GM19463 (cell line): ENCODE measurements around the gene PTRH2.
A peak's percentile ranks its signal among the peaks of the same experiment; 100 is the strongest.
"Not testable (repeated sequence)": the region's sequence is repeated elsewhere in the genome, so short reads cannot be mapped to it uniquely, and the experiment has no call there.

Experiments used
- ATAC-seq: cut with Tn5 transposase; IDR thresholded peaks from one replicate; pipeline ENCODE4 v1.9.1; 2021; ENCODE audit warnings: mild to moderate bottlenecking, moderate library complexity; ENCODE audit not compliant: unreplicated experiment

Gene PTRH2

DNA sequence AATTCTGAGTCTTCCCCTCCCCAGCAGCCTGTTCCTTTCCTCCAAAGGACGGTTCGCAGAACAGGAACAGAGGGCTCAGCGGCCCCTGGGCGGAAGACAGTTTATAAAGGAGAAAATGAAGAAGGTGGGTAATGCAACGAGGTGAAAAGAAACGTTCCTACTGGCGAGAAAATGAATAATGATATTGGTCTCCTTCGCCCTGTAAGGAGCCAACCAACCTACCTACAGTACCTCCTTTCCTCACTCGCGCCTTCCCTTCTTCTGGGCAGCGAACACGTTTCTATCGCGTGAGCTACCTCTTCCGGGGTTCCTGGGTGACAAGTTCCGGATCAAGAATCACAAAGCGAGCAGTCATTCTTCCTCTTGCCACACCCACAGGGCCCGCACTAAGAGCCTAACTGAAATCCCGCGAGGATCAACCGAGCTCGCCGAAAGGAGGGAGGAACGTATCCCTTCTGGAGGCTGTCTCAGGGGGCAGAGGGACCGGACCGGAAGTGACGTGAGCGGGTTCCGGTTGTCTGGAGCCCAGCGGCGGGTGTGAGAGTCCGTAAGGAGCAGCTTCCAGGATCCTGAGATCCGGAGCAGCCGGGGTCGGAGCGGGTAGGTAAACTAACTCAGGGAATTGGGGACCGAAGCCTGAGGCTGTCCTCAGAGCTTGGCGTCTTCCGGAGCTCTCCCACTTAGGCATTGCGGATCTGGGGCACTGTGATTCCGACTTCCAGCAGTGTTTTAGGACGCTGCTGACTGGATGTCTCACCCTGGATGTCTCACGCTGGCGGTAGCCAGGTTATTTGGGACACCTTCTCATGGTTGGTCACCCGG lies at the start of gene PTRH2, which contains the start of gene VMP1:
Gene PTRH2 (minus strand): TSS at position 282 of the 822 bp plus-strand sequence. CDS start 9,452 bp downstream, outside the sequence.
Gene VMP1 (plus strand): TSS at position 506 of the 822 bp plus-strand sequence. CDS start 23,793 bp downstream, outside the sequence.
- ATAC-seq, result peak; percentile 98

DNA sequence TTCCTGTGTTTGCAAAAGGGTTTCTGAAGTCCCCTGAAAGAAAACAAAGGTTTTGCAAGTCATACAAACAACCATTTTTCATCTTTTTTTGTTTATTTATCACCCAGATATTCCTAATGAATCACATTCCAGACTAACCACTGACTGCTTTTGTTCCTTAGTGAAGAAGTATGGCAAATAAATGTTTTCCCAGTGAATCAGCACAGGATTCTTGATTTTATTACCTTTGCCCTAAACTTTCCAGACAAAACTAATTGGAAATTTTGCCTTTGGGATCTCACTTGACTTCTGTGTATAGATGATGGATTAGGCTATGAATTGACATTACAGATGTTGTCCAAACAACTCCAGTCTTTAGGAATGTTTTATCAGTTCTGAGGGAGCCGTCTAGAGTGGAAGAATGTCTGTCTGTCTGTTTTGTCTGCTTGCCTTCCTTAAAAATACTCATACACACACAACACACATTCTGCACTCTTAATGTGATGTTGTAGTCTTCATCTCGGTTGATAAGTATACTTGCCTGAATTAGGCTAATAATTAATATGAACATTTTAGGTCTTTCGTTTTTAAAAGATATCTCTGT lies 49.1 kb upstream of the PTRH2 start:
- no peak for ATAC-seq

DNA sequence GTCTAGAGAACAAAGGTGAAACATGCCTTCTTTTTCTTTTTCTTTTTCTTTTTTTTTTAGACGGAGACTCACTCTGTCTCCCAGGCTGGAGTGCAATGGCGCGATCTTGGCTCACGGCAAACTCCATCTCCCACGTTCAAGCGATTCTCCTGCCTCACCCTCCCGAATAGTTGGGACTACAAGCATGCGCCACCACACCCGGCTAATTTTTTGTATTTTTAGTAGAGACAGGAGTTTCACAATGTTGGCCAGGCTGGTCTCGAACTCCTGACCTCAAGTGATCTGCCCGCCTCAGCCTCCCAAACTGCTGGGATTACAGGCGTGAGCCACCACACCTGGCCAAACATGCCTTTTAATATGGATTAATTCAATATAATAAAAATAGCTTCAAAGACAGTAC lies 47.8 kb upstream of the PTRH2 start:
- ATAC-seq, result not testable (repeated sequence)

DNA sequence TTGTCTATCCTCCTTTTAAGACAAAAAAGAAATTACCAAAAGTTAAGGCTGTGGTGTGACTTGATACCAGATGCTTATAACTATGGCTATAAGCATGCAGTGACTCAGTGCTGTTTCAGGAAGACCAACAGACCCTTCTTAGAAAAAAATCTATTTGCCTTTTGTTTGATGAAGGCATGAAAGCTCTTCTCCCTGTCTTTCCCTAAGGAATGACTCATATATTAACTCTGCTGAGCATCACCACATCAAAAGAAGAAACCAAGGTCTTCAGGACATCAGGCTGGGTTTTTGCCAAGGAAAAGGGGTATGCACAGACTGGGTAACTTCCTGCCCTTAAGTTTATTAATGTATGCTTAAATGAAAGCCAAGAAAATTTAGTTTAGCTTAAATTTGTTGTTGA lies 47.3 kb upstream of the PTRH2 start:
- no peak for ATAC-seq

DNA sequence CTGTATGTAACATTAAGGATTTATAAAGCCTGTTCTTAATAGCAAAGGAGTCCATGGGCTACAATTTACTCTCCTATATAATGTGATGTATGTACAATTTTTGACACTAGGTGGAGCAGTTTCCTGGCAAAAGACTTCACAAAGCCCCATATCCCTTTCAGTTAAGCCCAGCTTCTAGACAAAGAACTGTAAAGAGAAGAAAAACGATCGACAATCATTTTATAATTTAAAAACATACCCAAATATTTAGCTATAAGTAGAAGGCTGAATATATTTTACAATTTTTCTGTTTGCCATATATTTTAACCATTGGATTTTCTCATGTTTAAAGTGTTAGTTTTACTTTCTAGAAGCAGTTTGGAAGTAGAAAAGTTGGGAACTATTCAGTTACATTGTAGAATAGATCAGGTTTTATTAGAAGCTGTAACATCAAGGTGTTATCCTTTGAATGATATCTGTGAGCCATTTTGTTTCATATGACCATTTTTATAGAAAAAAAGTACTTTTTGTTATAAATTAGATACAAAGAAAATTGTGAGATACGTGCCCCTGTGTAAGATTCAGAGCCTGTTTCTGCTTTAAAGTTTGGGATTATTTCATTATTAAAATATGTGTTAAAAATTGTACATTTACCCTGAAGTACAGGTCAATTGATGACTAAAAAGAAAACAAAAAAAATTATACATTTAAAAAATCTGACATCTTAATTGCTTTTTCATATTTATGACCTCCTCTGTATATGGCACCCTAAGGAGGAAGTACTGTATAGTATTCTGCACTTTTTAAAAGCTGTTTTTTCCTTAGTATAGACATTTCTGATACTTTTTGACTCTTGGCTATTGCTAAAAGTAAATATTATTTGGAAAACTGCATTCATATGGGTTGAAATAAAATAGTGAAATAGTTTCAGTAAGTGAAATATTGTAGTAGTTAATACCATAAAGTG lies 46.6 kb upstream of the PTRH2 start:
- ATAC-seq, result no peak

DNA sequence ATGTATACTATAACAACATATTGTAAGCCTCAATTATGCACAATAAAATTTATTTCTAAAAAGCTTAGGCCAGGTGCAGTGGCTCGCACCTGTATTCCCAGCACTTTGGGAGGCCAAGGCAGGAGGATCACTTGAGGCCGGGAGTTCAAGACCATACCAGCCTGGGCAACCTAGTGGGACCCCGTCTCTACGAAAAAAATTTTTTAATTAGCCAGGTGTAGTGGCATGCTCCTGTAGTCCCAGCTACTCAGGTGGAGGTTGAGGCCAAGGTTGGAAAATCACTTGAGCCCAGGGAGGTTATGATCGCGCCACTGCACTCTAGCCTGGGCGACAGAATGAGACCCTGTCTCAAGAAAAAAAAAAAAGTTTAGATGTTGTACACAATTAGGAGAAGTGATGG lies 45.7 kb upstream of the PTRH2 start:
- ATAC-seq, result no peak

DNA sequence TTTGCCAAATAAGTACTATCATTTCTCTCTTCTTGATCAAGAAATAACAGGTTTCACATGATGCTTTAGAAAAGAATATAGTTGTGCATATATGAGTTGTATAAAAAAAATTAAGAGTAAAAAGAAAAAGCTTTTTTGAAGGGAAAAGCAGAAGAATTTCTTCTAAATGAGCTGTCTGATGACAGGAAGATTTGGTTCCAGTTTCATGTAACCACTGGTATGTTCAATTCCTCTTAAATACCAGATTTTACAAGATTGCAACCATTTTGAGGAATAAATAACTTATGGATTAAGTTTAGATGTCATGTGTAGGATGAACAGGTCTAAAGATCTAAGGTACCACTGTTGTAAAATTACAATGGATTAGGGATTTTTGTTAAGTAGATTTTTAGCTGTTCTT lies 45.2 kb upstream of the PTRH2 start:
- ATAC-seq, result no peak

DNA sequence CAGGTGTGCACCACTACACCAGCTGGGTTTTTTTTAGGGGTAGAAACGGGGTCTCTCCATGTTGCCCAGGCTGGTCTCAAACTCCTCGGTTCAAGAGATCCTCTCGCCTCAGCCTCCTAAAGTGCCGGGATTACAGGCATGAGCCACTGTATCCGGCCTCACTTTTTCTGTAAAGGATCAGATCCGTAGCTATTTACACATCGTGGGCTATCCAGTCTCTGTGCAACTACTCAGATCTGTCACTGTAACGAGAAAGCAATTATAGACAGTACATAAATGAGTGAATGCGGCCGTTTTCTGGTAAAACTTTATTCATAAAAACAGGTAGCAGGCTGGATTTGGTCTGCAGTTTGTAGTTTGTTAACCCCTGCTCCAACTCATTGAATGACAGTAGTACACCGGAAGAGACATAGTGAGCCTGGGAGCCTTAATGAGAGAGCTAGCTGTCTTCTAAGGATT lies 44.8 kb upstream of the PTRH2 start:
- no peak for ATAC-seq

DNA sequence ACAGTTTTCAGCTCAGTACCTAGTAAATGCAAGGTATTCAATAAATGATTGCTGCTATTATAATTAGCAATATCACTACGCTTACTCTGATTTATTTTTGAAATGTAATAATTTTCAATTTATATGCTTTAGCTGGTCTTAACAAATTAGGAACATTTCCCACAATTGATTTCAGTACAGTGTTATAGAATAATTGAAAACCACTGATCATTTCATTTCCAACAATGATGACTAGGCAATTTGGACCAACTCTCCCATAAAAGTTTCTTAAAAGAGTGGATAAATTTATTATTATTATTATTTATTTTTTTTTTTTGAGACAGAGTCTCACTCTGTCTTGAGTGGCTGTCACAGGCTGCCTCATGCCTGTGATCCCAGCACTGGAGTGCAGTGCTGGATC lies 41.4 kb upstream of the PTRH2 start:
- ATAC-seq, result no peak

DNA sequence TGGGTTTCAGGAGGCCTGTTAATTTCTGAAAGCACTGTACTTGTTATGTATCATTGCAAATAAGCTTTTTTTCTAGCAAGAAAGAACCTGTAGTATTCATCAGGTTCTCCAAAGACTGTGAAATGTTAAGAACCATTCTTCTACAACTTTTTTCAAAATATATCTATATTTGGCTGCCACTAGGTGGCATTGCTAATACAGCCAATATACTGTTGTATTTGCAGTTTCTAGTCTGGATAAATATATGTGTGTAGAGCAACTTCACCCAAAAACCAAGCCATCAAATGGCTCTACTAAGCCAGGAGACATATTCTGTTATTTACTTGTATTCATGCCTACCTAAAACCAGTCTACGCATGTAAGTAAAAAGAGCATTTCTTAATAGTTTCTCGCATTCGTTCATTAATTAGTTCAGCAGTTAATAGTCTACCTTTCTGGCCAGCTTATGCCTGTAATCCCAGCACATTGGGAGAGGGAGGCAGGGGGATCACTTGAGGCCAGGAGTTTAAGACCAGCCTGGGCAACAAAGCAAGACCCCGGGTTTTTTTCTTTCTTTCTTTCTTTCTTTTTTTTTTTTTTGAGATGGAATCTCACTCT lies 39.7 kb upstream of the PTRH2 start:
- ATAC-seq, result no peak

DNA sequence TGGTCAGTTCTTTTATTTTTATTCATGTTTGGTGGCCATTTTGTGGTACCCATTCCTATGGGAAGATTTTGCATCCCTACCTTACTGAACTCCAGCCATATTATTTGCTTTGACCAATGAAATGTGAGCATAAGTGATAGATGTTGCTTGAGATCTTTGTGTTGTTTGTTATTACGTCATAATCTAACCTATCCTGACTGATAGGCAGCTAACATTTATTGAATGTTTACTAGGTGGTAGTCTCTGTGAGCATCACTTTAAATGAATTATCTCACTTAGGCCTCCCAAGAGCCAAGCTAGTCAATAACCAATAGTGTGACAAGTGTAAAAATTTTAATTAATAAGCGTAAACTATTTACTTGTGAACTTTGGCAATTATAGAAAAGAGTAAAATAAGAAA lies 37.8 kb upstream of the PTRH2 start:
- ATAC-seq, result no peak

DNA sequence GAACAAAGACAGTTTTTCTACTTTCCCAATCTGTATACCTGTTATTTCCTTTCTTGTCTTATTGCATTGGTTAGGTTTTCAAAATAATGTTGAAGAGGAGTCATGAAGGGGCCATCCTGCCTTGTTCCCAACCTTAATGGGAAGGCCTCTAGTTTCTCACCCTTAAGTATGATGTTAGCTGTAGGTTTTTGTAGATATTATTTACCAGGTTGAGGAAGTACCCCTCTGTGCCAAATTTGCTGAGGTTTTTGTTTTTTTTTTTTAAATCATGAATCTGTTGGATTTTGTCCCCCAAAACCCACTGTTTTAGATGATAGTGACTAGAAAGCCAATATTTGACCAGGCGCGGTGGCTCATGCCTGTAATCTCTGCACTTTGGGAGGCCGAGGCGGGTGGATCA lies 36.6 kb upstream of the PTRH2 start:
- no peak for ATAC-seq

DNA sequence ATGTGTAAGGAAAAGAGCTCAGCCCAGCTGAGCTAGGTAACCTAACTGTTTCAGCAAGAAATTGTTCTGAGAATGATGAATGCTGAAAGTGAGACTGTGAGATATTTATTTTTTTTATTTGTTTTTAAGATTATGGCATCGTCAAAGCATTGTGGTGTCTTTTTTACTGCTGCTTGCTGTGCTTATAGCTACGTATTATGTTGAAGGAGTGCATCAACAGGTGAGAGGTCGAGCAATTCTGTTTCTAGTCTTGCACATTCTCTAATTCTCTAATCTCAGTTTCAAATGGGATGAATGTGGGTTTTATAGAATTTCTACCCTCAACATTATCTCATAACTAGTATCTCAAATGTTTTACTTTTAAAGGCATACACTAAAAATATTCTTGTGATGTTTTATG lies 30.1 kb upstream of the PTRH2 start:
- ATAC-seq, result no peak

DNA sequence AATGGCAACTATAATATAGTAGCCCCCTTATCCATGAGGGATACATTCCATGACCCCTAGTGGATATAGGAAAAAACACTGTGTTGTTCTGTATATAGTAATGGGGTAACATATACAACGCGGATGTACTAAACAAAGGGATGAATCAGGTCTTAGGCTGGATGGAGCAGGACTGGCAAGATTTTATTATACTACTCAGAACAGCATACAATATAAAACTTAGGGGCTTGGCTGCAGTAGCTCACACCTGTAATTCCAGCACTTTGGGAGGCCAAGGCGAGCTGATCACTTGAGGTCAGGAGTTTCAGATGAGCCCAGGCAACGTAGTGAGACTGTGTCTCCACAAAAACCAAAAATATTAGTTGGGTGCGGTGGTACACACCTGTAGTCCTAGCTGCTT lies 27.0 kb upstream of the PTRH2 start:
- ATAC-seq, result no peak

DNA sequence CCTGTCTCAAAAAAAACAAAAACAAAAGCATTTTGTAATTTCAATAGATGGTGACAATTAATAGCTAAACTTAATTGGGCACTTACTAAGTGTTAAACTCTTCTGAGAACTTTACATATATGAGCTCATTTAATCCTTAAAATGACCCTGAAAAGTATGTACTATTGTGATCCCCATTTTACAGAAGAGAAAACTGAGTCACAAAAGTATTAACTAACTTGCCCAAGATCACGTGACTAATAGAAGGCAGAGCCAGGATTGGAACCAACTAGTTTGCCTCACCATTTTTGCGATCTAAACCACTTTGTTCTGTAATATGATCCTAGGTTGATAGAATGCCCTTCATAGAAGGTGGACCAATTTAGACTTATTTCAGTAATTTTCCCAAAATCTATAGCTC lies 26.5 kb upstream of the PTRH2 start:
- ATAC-seq, result no peak

DNA sequence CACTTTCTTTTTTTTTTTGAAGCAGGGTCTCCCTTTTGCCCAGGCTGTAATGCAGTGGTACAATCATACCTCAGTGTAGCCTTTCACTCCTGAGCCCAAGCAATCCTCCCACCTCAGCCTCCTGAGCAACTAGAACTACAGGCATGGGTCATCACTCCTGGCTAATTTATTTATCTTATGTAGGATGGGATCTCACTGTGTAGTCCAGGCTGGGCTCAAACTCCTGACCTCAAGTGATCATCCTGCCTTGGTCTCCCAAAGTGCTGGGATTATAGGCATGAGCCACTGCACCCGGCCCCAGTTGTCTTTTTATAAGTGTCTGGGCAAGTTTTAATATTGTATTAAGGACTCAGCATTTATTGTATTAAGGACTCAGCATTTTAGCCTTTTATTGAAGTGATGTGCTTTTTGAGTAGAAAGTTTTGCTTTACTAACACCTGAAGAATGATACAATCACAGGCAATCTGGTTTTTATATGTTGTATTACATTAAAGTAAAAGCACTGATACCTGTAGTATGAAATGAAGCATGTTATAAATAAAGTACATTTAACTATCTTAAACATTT lies 23.1 kb upstream of the PTRH2 start:
- no peak for ATAC-seq

DNA sequence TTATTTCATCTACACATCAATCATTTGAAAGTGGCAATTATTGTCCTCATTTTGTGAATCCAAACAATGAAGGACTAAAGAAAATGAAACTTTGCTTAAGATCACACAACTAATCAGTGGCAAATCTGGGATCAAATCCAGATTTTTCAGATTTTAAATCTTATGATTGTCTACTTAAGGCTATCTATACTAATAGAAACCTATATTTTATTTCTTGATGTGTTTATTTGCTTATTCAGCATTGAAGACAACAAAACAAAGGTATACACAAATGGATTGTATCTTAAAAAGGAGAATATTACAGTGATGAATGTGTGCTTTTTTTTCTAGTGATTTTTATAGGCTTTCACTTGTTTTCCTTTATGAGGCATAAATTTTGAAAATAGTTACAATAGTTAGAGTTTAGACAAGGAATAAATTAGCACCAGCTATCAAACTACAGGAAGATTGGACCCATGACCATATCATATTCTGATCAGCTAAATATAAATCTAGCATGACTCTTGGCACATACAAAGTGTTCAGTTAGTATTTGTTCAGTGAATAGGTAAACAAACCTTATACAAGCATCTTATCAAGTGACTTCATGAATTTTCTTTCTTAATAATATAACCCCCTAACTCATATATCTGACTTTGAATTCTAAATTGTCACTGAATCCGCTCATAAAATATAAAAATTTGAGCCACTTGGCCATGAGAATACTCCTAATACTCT lies 20.7 kb upstream of the PTRH2 start:
- no peak for ATAC-seq

DNA sequence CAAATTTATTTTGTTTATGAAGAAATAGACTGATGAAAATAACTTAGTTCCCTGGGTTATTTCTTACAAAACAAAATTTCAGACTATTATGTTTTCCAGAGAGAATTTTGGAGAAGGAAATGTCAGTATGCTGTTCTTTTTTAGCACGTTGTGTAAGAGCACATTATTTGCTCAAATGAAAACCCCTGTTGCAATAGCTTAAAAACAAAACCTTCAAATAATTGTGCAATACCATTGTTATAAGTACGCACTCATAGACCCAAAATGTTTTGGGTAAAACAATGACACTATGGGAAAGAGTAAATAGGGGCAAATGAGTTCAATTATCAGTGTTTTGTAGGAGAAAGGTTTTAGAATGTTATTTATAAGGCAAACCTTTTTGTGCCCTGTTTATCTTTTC lies 18.5 kb upstream of the PTRH2 start:
- no peak for ATAC-seq

DNA sequence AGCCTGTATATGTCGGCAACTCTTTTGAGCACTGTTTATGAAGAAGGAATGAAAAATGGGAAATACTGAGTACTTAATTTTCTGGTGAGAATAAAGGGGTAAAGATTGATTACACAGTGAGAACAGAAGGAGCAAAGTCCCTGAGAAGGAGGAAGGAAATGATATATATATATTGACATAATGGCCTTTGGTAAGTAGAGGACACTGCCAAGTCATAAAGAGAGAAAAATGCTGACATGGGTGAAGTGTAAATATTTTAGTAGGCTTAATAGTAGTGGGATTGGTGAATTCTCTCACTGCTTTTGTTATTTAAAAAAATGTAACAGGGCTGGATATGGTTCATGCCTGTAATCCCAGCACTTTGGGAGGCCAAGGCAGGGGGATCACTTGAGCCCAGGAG lies 16.4 kb upstream of the PTRH2 start:
- ATAC-seq, result no peak

DNA sequence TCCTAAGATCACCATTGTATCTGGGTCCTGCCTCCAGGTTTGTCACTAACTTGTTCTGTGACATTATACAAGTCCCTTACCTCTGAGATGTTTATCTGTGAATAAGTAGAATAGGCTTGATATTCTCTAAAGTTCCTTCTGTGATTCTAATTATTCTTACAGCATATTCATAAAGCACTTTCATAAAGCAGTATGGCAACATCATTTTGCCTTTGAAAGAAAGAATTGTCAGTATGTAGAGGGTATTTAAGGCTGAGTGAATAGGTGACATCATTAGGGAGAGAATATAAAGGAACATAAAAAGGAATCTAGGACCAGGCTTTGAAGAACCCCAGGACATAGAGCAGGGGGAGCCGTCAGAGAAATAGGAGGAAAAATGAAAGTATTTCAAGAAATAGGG lies 15.8 kb upstream of the PTRH2 start:
- no peak for ATAC-seq
